GM12864 (cell line): ENCODE measurements around the gene NCLN.

Source experiments
- DNase-seq: peaks from one replicate; pipeline ENCODE4 v3.0.0-alpha.2; 2011; ENCODE audit warnings: low read depth
- H3K4me3 ChIP-seq: 2 replicates; pipeline ENCODE4 v1.5.1; 2011; ENCODE audit warnings: mild to moderate bottlenecking, low read depth, low read length, control low read depth
- TF ChIP-seq, protein P1 (sequence below): IDR thresholded peaks from 2 replicates; pipeline ENCODE4 v1.5.1; 2011; ENCODE audit warnings: low read depth, mild to moderate bottlenecking, moderate library complexity, low read length, control low read depth, inconsistent platforms; ENCODE audit errors: missing control alignments

Gene NCLN, protein sequence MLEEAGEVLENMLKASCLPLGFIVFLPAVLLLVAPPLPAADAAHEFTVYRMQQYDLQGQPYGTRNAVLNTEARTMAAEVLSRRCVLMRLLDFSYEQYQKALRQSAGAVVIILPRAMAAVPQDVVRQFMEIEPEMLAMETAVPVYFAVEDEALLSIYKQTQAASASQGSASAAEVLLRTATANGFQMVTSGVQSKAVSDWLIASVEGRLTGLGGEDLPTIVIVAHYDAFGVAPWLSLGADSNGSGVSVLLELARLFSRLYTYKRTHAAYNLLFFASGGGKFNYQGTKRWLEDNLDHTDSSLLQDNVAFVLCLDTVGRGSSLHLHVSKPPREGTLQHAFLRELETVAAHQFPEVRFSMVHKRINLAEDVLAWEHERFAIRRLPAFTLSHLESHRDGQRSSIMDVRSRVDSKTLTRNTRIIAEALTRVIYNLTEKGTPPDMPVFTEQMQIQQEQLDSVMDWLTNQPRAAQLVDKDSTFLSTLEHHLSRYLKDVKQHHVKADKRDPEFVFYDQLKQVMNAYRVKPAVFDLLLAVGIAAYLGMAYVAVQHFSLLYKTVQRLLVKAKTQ

GRCh38 chr19:3185461-3186159, at the start of gene NCLN:
Gene NCLN (plus strand): TSS chr19:3185930. CDS start chr19:3186031, 101 bp downstream.
- TF ChIP-seq, protein P1, sequence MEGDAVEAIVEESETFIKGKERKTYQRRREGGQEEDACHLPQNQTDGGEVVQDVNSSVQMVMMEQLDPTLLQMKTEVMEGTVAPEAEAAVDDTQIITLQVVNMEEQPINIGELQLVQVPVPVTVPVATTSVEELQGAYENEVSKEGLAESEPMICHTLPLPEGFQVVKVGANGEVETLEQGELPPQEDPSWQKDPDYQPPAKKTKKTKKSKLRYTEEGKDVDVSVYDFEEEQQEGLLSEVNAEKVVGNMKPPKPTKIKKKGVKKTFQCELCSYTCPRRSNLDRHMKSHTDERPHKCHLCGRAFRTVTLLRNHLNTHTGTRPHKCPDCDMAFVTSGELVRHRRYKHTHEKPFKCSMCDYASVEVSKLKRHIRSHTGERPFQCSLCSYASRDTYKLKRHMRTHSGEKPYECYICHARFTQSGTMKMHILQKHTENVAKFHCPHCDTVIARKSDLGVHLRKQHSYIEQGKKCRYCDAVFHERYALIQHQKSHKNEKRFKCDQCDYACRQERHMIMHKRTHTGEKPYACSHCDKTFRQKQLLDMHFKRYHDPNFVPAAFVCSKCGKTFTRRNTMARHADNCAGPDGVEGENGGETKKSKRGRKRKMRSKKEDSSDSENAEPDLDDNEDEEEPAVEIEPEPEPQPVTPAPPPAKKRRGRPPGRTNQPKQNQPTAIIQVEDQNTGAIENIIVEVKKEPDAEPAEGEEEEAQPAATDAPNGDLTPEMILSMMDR, result no peak
- peak within 1 kb of the TSS; percentile 85 for H3K4me3 ChIP-seq
- no peak for DNase-seq

DNA sequence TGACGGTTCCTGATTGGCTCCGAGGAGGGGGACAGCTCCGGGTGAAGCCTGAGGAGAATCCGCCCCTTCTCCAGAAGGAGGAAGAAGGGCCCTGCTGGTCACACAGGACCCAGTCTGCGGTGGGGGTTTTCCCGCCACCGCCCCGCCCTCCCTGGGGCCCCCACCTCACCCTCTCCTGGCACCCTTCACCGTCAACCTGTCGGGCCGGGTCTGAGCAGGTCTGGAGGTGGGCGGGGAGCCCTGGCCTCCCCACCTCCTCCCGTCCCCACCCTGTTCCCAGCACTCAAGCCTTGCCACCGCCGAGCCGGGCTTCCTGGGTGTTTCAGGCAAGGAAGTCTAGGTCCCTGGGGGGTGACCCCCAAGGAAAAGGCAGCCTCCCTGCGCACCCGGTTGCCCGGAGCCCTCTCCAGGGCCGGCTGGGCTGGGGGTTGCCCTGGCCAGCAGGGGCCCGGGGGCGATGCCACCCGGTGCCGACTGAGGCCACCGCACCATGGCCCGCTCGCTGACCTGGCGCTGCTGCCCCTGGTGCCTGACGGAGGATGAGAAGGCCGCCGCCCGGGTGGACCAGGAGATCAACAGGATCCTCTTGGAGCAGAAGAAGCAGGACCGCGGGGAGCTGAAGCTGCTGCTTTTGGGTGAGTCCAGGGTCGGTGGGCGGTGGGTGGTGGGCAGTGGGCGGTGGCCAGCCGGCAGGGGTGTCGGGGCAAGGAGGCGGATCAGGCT, 49.6 kb upstream of the NCLN start, which contains the start of gene GNA15:
TSS of gene GNA15 (plus strand) at position 73 of the 723 bp plus-strand sequence. CDS start at position 491, 418 bp downstream.
- no peak for DNase-seq
- TF ChIP-seq, protein P1, result no peak
- H3K4me3 ChIP-seq, result peak within 1 kb of the TSS; percentile 45

- H3K4me3 ChIP-seq, result peak overlapping the region; percentile 45; the same call in 1 of the 2 replicates
- DNase-seq, result no peak
- TF ChIP-seq, protein P1, result no peak
Measured at GRCh38 chr19:3136684-3137055, 49.1 kb upstream of the NCLN start.

DNA sequence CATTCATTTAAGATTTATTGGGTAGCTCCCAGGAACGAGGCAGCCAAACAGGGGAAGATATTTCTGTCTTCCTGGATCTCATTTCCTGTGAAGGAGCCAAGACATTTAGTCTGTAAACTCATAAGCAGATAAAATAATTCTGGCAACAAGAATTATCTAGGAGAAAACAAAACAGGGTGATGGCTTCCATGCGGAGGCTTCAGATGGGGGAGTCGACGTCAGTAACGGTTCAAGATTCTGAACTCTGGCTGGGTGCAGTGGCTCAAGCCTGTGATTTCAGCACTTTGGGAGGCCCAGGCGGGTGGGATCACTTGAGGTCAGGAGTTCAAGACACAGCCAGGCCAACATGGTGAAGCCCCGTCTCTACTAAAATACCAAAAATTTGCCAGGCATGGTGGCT, 48.6 kb upstream of the NCLN start:
- TF ChIP-seq, protein P1, result no peak
- no peak overlapping the region; the same call in 1 of the 2 replicates for H3K4me3 ChIP-seq
- no peak for DNase-seq

DNA sequence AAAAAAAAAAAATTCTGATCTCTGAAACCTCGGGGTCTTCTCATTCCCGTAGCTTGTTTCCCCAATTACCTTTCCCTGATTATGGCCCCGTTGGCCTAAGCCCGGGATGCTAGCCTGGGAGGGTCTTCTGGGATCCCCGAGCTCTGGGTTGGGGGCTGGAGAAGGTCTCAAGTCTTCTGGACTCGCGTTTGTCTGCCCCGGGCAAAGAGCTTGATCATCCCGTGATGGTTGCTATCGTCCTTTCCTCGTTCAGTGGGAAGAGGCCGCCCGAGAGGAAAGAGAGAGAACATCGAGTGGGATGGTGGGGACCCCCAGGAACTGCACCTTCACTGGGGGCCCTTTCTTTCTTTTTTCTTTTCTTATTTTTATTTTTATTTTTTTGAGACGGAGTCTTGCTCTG, 47.5 kb upstream of the NCLN start:
- TF ChIP-seq, protein P1, result no peak
- no peak overlapping the region for H3K4me3 ChIP-seq
- DNase-seq, result no peak

DNA sequence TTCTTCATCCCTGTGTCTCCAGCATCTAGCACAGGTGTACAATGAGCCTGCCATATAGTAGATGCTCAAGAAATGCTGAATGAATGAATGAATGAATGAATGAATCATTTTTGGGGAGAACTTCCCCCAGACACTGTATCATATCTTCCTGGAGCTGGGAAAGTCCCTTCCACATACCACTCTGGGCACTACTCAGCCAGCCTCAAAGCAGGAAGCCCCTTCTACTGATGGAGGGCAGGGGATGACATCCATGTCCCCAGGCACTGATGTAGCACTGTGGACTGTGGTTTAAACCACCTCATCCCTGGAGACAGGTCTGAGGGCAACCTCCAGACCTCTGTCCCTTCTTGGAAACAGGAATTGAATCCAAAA, 45.1 kb upstream of the NCLN start:
- DNase-seq, result no peak
- H3K4me3 ChIP-seq, result no peak overlapping the region
- TF ChIP-seq, protein P1, result no peak
